ENCODE data around the gene CDC23. TPM values are rescaled to one million over a fixed set of nuclear protein-coding genes. Genes with fewer than 3 reads are reported as not detected.

Gene CDC23
- total and polyA plus RNA-seq, 2 of the 8 experiments (the other 6 are each of a cell fraction or from before 2014, with no cell fraction given) = 32.6 to 45.7 TPM

GRCh38 chr5:138160706-138161105 is 52.4 kb downstream of the CDC23 start:
- Histone ChIP-seq H3K4me1 (replicated peaks in 1 of 4; ENCODE audit: control insufficient read depth in 3 of 4, insufficient read depth in 4 of 4, low read length in 3 of 4) (no peaks in the 10 kb centered on the region), H3K9me3 (ENCODE audit: insufficient read depth in 2 of 2, low read depth in 1 of 2, low read length in 1 of 2) (no peaks in the 10 kb centered on the region), H3K23ac (ENCODE audit: insufficient read length) (no peak overlapping the region), H2BK120ac (replicated peaks; ENCODE audit: low read depth, low read length) (no peak overlapping the region), H3K27ac (ENCODE audit: low read depth, low read length) (no peak overlapping the region), H3K4ac (replicated peaks; ENCODE audit: insufficient read length, low read depth, low read length) (no peak overlapping the region), H2AK5ac (ENCODE audit: low read depth, low read length) (no peak overlapping the region), H2BK15ac (ENCODE audit: low read length) (no peak overlapping the region), H3K4me3 (ENCODE audit: extremely low read depth in 1 of 4, insufficient read depth in 2 of 4, low read depth in 3 of 4, low read length in 4 of 4) (no peak overlapping the region), H2BK5ac (ENCODE audit: low read depth, low read length) (no peak overlapping the region), H2BK12ac (ENCODE audit: low read depth, low read length) (no peak overlapping the region), H3K14ac (ENCODE audit: insufficient read length) (no peak overlapping the region), H4K20me1 (replicated peaks in 1 of 2; ENCODE audit: control insufficient read depth in 1 of 2, insufficient read depth in 2 of 2, low read length in 2 of 2) (peaks cover 0 to 9% of the 10 kb centered on the region in 2 experiments), H3K4me2 (ENCODE audit: insufficient read depth in 1 of 2, low read depth in 2 of 2, low read length in 2 of 2) (no peak overlapping the region), H3K79me1 (ENCODE audit: low read depth, low read length) (no peaks in the 10 kb centered on the region), H3K9ac (replicated peaks in 1 of 4; ENCODE audit: extremely low read depth in 1 of 4, low read depth in 3 of 4, low read length in 3 of 4) (no peak overlapping the region), H3K56ac (replicated peaks; ENCODE audit: insufficient read length, low read depth, low read length) (no peak overlapping the region), H3K36me3 (ENCODE audit: control insufficient read depth in 2 of 4, insufficient read depth in 4 of 4, low read length in 3 of 4) (peaks cover 52 to 93% (median 81%) of the 10 kb centered on the region in 4 experiments), H3K79me2 (ENCODE audit: control insufficient read depth in 1 of 2, insufficient read depth in 2 of 2, low read length in 2 of 2) (no peaks in the 10 kb centered on the region), H4K91ac (replicated peaks; ENCODE audit: insufficient read length, low read length) (no peak overlapping the region), H3K27me3 (replicated peaks in 1 of 4; ENCODE audit: control insufficient read depth in 3 of 4, extremely low read depth in 1 of 4, insufficient read depth in 3 of 4, low read length in 3 of 4) (no peaks in the 10 kb centered on the region), H4K5ac (ENCODE audit: insufficient read length, low read depth, low read length) (no peak overlapping the region), H2BK20ac (ENCODE audit: low read length) (no peak overlapping the region), H2AFZ (ENCODE audit: low read length) (no peak overlapping the region), H3K23me2 (ENCODE audit: low read depth, low read length) (no peaks in the 10 kb centered on the region; the same call in 1 of the 2 replicates), H4K8ac (ENCODE audit: extremely low read depth, insufficient read depth, low read length) (no peak overlapping the region), H3K18ac (ENCODE audit: extremely low read depth, low read length) (no peak overlapping the region)
- POLR2A ChIA-PET (ENCODE audit: partially characterized antibody) = interaction anchor here (1.0 kb wide), 1 partner anchor 207 kb away, joined by 3 read pairs; no protein-coding TSS in a partner anchor
- DNase-seq (ENCODE audit: low read depth in 1 of 2, low spot score in 2 of 2) (no peak), FAIRE-seq (no peak)
- CTCF ChIA-PET (ENCODE audit: partially characterized antibody) = no interaction called here
- 92% methylated on average over 4 of the region's 4 CpGs; no CpG with 5 or more reads in 1 of the 2 experiments for WGBS, 2 experiments (ENCODE audit: extremely low coverage in 1 of 2, insufficient coverage in 1 of 2, insufficient read length in 1 of 2, insufficient replicate concordance in 2 of 2, low coverage in 1 of 2, low lambda C conversion rate in 2 of 2, missing lambda C conversion rate in 1 of 2)
- no peak for TF ChIP-seq ATF2 (IDR thresholded peaks at IDR 0.05; ENCODE audit: low read length)
- TF ChIP-seq SUZ12 (IDR thresholded peaks at IDR 0.05; ENCODE audit: low read length) = no peak
- no peak for TF ChIP-seq CBX5 (IDR thresholded peaks at IDR 0.05; ENCODE audit: low read depth, low read length)
- TF ChIP-seq CEBPB (IDR thresholded peaks at IDR 0.05; ENCODE audit: low read depth, low read length) = no peak
- TF ChIP-seq CREB1 (IDR thresholded peaks at IDR 0.05) = no peak
- no peak for TF ChIP-seq KDM1A (IDR thresholded peaks at IDR 0.05; ENCODE audit: borderline replicate concordance, low read length)
- no peak for TF ChIP-seq EP300 (IDR thresholded peaks at IDR 0.05; ENCODE audit: borderline replicate concordance in 1 of 2, low read depth in 2 of 2, low read length in 2 of 2)
- no peak for TF ChIP-seq HDAC6 (IDR thresholded peaks at IDR 0.05; ENCODE audit: low read depth, low read length)
- no peak for TF ChIP-seq CHD2 (IDR thresholded peaks at IDR 0.05; ENCODE audit: low read length)
- TF ChIP-seq GTF2F1 (IDR thresholded peaks at IDR 0.05; ENCODE audit: borderline replicate concordance, low read depth, low read length) = no peak
- no peak for TF ChIP-seq ATF3 (IDR thresholded peaks at IDR 0.05; ENCODE audit: insufficient read depth, low read depth, low read length)
- no peak for TF ChIP-seq BACH1 (IDR thresholded peaks at IDR 0.05; ENCODE audit: low read length)
- TF ChIP-seq ASH2L (IDR thresholded peaks at IDR 0.05; ENCODE audit: low read length) = no peak
